ENCODE data around the gene ARNT2. TPM values are rescaled to one million over a fixed set of nuclear protein-coding genes. Genes with fewer than 3 reads are reported as not detected.

Gene ARNT2
- total RNA-seq, 2 donors from 2014 or later: 4.3 to 5.0 TPM

DNA sequence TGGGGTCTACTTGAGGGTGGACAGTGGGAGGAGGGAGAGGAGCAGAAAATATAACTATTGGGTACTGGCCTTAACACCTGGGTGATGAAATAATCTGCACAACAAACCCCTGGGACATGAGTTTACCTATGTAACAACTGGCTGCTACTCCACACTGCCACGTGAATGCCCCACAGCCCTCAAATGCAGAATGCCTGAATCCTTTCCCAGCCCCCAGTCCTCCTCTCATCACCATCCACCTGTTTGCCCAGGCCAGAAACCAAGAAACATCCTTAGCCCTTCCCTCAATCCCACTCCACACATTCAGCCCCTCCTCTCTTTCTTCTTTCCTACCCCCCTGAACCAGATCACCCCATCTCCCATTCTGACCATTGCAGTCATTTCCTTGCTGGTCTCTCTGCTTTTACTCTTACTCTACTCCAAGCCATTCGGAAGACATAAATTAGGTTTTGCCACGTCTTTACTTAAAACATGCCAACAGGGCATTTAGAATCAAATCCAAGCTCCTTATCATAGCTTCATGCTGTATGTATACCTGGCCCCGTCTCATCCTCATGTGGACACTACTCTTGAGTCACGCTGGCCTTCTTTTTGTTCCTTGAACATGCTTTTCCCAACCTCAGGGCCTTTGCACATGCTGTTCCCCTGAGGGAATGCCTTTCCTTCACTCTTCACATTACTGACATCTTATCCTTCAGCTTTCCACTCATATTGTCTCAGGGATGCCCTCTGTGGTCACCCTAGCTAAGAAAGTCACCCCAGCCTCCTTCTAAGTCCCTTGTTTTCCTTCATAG is 153.5 kb downstream of the ARNT2 start:
- intact Hi-C loops (cut with DNase I): loop anchor here in 1 of 2 donors (10.0 kb wide), 1 partner anchor 397 kb away; no protein-coding TSS in a partner anchor
- DNase-seq (no peak), ATAC-seq (no peak)

DNA sequence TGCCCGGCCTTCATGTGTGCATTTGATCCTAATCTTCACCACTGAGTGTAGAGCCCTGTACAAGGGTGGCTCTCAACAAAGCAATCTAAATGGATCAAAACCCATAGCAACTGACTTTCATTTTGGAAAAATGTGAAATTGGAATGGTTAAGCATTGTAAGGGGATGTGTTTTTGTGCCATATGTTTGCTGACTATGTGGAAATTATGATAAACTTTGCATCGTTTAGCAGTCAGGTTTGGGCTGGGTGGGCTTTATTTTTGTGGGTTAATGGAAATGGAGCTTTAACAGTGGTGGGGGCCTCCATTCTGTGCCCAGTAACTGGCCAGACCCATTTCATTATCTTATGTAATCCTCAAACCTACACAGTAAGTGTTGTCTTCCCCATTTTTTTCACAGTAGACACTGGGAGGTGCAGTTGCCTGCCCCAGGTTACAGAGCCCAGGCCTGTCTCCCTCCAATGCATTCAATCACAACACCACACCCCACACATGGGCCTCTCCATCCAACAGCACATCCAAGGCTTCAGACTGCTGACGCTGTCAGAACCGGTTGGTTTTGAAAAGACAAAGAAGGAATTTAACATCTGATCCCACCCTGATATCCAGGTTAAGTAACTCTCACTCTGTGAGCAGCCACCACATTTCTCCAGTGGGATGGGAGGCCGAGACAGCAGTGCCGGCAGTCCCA is 154.6 kb downstream of the ARNT2 start:
- intact Hi-C loops (cut with DNase I): loop anchor here in 1 of 2 donors (10.0 kb wide), 1 partner anchor 396 kb away; no protein-coding TSS in a partner anchor
- DNase-seq (no peak), ATAC-seq (no peak)

DNA sequence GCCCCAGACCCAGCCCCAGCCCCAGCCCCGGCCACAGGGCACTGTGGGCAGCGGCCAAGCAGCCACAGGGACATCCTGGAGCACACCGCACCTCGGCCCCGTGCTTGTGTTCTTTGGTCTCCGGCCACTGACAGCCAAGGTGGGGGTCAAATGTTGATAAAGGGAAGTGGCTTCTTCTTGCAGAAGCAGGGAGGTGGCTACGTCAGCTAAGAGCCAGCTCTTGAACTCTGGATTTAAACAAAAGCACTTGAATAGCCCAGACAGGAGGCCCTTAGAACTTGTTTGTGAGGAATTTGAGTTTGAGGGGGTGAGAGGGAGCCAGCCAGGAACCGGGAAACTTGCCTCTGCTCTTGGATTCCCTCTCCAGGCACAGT is 155.1 kb downstream of the ARNT2 start:
- no peak for ATAC-seq
- intact Hi-C loops (cut with DNase I): loop anchor here in 1 of 2 donors (10.0 kb wide), 1 partner anchor 395 kb away; no protein-coding TSS in a partner anchor
- no peak for DNase-seq

DNA sequence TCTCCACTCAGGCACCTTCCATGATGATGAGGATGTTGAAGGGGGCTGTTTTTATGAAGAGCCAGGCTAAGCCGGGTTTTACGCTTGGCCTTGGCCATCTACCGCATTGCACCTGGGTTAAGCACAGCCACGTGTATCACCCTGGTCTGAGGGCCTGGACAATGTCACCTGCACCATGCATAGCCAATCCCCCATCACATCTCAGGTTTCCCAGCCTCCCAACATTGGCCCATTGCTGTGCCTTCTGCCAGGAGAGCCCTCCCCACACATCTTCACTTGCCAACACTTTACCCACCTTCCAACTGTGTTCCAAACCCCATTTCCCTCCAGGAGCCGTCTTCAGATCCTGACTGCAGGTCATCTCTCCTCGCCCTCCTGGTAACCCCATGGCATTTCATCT is 155.6 kb downstream of the ARNT2 start:
- no peak for ATAC-seq

DNA sequence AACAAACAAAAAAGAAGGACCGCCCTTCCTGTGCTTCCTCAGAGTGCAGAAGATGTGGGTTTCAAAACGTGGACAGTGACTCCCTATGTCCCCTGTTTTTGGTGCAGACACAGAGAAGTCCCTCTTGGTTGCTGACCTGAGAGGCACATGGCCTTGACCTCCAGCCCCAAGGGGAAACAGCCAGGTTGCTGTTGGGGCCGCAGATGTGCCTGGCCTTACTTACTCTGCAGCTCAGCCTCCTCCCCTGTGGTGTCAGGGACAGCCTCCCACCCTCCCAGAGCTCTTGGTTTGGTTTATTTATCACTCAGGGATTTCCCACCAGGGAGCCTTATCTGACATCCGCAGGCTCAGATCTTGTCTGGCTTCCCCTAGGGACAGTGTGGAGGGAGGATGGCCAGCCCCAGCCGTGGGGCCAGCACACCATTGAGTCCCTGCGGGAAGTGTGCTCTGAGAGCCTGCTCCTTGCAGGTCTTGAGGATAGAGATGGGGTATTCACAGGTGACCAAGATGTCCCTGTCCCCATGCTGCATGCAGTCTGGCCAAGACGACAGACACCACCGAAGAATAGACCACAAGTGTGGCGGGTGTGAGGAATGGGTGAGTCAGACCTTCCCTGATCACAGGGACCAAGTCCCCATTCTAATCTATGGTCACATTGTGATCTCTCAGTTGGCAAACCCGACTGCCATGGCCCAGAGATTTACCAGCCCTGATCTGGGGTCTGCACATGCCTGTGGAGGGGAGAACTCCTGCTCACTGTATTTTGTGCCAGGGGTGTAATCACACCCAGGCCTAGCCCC is 156.6 kb downstream of the ARNT2 start:
- intact Hi-C loops (cut with DNase I): loop anchor here in 1 of 2 donors (10.0 kb wide), 1 partner anchor 414 kb away; no protein-coding TSS in a partner anchor
- ATAC-seq (no peak), DNase-seq (no peak)

More for the DNA sequence above, 155.6 kb downstream of the ARNT2 start:
- intact Hi-C loops (cut with DNase I): loop anchor here (10.0 kb wide), 2 partner anchors 395 to 415 kb away; no protein-coding TSS in a partner anchor
- no peak for DNase-seq

DNA sequence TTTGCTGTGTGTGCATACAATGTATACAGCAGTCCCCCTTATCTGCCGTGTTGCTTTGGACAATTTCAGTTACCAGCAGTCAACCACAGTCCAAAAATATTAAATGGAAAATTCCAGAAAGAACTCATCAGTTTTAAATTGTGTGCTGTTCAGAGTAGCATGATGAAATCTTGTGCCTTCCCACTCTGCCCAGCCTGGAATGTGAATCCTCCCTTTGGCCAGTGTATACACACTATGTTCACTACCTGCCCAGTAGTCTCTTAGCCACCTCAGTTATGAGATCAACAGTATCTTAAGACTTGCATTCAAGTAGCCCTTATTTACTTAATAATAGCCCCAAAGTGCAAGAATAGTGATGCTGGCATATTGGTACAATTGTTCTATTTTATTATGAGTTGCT is 157.3 kb downstream of the ARNT2 start:
- intact Hi-C loops (cut with DNase I): loop anchor here in 1 of 2 donors (10.0 kb wide), 1 partner anchor 413 kb away; no protein-coding TSS in a partner anchor
- DNase-seq: no peak
- peak in 1 of 2 donors; percentile 47 for ATAC-seq

DNA sequence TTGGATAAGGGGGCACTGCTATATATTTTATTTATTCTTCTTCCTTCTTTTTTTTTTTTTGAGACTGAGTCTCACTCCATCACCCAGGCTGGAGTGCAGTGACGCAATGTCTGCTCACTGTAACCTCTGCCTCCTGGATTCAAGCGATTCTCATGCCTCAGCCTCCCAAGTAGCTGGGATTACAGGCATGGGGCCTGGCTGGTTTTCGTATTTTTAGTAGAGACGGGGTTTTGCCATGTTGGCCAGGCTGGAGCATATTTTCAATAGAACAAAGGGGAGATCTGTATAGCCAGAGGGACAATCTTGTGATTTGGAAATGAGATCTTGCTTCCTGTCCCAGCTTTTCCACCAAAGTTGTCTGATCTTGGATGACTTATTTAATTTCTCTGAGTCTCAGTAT is 157.9 kb downstream of the ARNT2 start:
- ATAC-seq (no peak), DNase-seq (no peak)
- intact Hi-C loops (cut with DNase I): loop anchor here in 1 of 2 donors (10.0 kb wide), 1 partner anchor 413 kb away; no protein-coding TSS in a partner anchor

DNA sequence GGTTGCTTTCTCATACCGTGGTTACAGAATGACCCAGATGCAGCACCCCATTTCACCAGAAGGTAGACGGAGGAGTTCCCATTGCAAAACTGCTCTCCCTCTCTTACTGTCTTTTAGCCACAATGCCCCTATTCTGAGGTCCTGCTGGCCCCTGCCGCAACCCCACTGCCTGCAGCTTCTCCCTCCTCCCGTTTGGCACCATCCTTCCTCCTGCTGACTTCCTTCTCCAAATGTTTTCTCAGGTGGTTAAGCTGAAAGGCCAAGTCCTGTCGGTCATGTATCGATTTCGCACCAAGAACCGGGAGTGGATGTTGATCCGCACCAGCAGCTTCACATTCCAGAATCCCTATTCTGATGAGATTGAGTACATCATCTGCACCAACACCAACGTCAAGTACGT is 158.7 kb downstream of the ARNT2 start:
- DNase-seq (no peak), ATAC-seq (no peak)
- intact Hi-C loops (cut with DNase I): loop anchor here in 1 of 2 donors (10.0 kb wide), 1 partner anchor 412 kb away; no protein-coding TSS in a partner anchor

DNA sequence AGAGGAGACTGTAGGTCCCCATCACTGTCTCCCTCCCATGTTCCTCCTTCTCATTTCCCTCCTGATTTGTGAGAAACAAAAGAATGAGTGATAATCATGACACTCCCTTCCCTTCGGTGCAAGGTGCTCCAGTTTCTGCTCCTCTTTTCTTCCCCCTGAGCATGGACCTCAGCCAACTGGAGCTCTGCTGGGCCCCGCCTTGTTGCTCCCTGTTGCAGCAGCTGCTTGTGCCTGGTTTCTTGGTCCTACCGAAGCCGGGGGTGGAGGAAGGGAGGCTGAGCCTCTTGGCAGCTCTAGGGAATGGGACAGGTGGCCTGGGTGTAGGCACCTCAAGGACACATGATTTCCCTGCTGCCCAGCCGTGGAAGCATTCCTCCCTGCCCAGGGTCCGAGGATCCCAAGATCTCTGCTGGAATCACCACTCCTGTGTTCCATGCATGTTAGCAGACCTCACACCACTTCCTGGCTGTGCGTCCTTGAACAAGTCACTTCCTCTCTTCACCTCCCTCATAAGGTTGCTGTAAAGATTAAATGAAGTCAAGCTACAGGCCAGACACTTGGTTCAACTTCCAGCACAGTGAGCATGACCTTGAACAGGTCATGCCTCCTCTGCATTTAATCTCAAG is 159.3 kb downstream of the ARNT2 start:
- ATAC-seq (no peak), DNase-seq (no peak)
- intact Hi-C loops (cut with DNase I): loop anchor here in 1 of 2 donors (10.0 kb wide), 1 partner anchor 411 kb away; no protein-coding TSS in a partner anchor

DNA sequence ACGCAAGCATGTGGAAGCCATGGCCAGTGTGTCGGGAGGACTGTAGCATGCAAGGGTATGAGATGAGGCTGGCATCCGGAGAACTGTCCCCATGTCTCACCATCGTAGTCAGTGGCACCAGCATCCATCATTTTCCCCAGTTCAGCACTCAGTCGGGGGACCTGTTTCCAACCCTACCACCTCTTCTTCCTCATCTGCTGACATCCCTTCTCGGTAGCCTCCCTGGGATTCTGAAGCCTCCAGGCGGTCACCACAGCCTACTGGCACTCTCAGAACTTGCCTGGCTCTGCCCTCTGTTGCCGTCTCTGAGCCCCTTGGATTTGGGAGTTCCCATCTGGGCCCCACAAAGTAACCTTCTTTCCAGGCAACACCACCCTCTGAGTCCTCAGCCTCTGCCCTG is 159.9 kb downstream of the ARNT2 start:
- intact Hi-C loops (cut with DNase I): loop anchor here (2.0 to 10.0 kb wide), 2 partner anchors 407 to 411 kb away; no protein-coding TSS in a partner anchor
- no peak for ATAC-seq
- DNase-seq: no peak

DNA sequence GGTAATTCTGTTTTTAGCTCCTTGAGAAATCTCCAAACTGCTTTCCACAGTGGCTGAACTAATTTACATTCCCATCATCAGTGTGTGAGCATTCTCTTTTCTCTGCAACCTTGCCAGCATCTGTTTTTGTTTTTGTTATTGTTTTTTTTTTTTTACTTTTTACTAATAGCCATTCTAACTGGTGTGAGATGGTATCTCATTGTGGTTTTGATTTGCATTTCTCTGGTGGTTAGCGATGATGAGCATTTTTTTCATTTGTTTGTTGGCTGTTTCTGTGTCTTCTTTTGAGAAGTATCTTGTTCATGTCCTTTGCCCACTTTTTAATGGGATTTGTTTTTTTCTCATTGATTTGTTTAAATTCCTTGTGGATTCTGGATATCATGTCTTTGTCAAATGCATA is 161.2 kb downstream of the ARNT2 start:
- intact Hi-C loops (cut with DNase I): loop anchor here (2.0 to 10.0 kb wide), 4 partner anchors 108 to 409 kb away; partner anchors contain the start of gene CEMIP (in 2 of the 2)
- DNase-seq (no peak), ATAC-seq (no peak)

DNA sequence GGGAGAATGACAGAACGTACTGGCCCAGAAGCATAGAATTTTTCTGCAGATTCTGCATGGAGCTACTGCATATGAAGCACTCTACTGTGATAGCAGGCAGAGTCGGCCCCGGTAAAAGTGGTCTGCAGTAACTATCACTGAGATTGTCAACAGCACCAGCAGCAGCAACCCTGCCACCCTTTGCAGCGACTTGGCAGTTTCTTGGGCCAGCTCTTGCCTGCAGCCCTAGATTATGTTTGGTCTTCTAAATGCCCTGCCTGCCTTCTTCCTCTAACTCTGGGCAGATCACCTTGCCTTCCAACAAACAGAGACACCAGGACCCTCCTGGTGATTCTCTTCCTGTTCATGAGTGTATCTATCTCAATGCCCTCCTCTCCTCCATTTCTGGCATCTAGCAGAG is 161.8 kb downstream of the ARNT2 start:
- intact Hi-C loops (cut with DNase I): loop anchor here (2.0 to 10.0 kb wide), 4 partner anchors 109 to 409 kb away; partner anchors contain the start of gene CEMIP (in 2 of the 2)
- DNase-seq (no peak), ATAC-seq (no peak)

DNA sequence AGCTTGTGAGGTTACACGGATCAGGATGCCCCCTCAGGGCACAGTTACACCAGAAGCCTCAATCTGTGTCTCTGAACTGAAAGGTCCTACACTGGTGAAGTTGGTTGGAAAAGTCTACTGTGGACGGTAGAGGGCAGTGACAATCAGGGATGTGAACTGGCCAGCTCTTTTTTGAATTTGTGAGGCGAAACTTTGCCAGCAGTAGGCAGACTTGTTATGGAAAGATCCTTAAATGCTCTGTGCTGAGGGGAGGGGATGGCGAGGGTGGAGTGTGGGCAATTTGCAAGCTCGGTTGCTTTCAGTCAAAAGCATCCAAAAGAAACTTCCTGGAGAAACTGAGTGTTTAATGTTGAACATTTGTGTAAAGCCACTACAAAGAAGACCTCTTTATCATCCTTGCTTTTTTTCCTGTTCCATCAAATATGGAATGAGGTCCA is 163.6 kb downstream of the ARNT2 start:
- ATAC-seq: peak; percentile 84 to 89
- intact Hi-C loops (cut with DNase I): loop anchor here (5.0 to 10.0 kb wide), 3 partner anchors 110 to 407 kb away; partner anchors contain the start of gene CEMIP (in 2 of the 2)
- DNase-seq: peak; percentile 45

DNA sequence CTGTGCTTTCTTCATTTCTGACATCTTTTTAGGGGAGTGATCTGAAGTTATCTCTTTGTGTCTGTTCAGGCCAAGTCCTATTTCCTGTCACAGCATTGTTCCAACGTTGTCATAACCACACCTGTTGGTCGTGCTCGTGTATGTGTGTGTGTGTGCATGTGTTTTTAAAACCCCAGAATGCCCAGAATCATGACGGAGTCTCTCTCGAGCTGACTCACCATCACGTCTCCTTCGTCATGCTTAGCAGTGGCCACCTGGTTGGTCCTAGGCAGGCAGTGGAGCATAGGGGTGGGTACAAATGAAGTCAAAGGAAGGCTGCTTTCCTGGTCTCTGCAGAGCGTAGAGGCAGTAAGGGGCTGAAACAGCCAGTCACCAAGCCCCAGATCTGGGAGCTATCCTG is 164.1 kb downstream of the ARNT2 start:
- intact Hi-C loops (cut with DNase I): loop anchor here (5.0 to 10.0 kb wide), 3 partner anchors 111 to 407 kb away; partner anchors contain the start of gene CEMIP (in 2 of the 2)
- DNase-seq: no peak
- ATAC-seq: no peak

DNA sequence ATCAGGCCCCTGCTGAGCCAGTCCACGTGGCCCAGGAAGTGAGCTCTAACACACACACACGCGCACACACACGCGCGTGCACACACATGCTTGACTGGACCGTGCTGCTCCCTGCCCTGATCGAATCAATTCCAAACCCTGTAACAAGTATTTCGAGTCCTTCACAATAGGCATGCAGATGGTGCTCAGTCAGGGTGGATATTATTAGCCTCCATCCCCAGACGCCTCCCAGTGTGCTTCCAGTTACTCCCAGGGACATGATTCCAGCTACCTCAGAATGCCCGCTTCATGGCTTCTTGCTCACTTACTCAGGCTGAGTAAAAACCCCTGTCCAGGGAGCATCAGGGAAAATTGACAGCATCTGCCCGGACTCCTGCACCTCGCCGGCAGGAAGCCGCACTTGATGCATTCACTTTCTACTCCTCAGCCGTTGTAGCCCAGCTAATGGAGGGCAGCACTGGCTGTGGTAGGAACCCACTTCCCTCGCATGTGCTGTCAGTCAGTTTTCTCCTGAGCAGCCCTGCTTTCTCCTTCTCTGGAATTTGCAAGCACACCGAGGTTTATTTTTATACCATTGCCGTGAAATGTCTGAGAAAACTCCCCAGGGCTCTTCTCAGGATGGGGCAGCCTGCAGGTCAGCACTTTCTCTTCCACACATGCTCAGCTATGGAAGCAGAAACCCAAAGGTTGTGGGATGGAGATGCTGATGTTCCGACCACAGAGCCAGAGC is 164.9 kb downstream of the ARNT2 start:
- ATAC-seq: no peak
- intact Hi-C loops (cut with DNase I): loop anchor here (5.0 to 10.0 kb wide), 3 partner anchors 112 to 406 kb away; partner anchors contain the start of gene CEMIP (in 2 of the 2)
- DNase-seq: no peak

DNA sequence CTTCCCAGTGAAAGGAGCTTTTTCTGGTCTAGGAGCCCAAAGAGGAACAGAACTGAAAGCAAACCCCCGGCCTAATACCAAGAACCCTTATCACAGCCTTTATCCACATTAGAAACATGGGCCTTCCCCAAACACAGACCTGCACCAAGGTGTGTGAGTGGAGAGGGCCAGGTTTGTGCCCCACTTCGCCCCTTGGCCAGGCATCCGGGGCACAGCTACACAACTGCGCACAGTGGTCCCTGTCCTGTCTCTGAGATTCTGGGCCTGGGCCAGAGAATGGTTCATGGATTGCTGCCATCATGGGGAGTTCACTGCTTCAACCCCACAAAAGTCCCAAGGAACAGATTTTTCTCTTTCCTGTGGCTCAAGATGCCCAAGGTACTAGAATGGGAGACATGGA is 165.5 kb downstream of the ARNT2 start:
- DNase-seq: no peak
- intact Hi-C loops (cut with DNase I): loop anchor here (5.0 to 10.0 kb wide), 4 partner anchors 112 to 405 kb away; partner anchors contain the start of gene CEMIP (in 2 of the 2)
- ATAC-seq: no peak

DNA sequence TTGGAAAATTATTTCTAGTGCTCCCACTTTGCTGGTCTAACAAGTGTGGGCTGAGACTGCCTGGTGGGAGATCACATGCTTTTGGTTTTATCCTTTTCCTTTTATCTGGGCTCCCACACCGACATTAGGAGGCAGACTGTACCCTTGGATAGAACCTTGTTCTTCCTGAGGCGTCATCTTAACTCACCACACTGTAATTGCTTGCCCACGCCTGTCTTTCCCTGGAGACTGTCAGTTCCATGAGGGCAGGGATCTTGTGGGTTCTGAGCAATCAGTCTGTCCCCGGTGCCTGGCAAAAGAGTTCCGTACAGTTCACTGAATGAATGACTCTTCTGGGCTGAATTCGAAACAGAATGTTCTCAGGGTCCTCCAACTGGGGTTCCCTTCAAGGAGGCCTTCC is 166.4 kb downstream of the ARNT2 start:
- no peak for DNase-seq
- no peak for ATAC-seq
- intact Hi-C loops (cut with DNase I): loop anchor here in 1 of 2 donors (10.0 kb wide), 1 partner anchor 114 kb away; no protein-coding TSS in a partner anchor

All from left cardiac atrium (tissue), 4 donors.